ENCODE results near the gene WDR33. TPM values are rescaled to one million over a fixed set of nuclear protein-coding genes. Genes with fewer than 3 reads are reported as not detected.

Gene WDR33
- total RNA-seq, 2 donors from 2014 or later = 76.3 to 82.5 TPM

DNA sequence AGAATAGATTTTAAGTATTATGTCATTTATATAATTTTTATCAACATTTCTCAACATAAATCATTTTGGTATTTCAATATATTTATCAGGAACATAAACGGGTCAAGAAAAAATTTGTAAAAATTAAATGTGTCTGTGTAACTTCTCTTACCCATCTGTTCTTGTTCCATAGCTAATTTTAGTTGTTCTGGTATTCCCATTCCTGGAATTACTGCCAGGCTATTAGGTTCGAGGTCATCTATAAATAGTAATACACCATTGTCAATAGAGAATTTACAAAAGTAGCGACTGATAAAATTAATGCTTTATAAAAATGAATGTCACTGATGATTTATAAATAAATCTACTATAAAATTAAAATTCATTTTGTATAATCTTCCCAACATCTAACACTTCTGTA, 88.2 kb downstream of the WDR33 start:
- Histone ChIP-seq H3K4me3 (ENCODE audit: low read length) (no peak overlapping the region), H3K4me1 (ENCODE audit: control insufficient read depth, insufficient read depth, low read length) (no peaks in the 10 kb centered on the region), H3K36me3 (ENCODE audit: control insufficient read depth, insufficient read depth, low read length) (peaks cover 91% of the 10 kb centered on the region), H3K9me3 (ENCODE audit: control insufficient read depth, low read length) (no peaks in the 10 kb centered on the region), H3K27ac (ENCODE audit: low read depth, low read length) (no peak overlapping the region), H3K9ac (ENCODE audit: extremely low read depth, low read length, poor library complexity, severe bottlenecking) (no peak overlapping the region), H3K27me3 (ENCODE audit: control insufficient read depth, insufficient read depth, low read length, poor library complexity, severe bottlenecking) (no peaks in the 10 kb centered on the region)
- Mint-ChIP-seq H3K4me1 (no peaks in the 10 kb centered on the region), H3K9me3 (no peaks in the 10 kb centered on the region), H3K27ac (no peak overlapping the region), H3K27me3 (ENCODE audit: insufficient read depth) (no peaks in the 10 kb centered on the region), H3K4me3 (no peak overlapping the region), H3K36me3 (ENCODE audit: low read depth) (peaks cover 63% of the 10 kb centered on the region)
- no peak for DNase-seq
- WGBS, 2 experiments (ENCODE audit: insufficient coverage in 1 of 2, insufficient read length in 1 of 2) = 92% methylated on average over 2 of the region's 3 CpGs; no CpG with 5 or more reads in 1 of the 2 experiments
- TF ChIP-seq, protein P1, sequence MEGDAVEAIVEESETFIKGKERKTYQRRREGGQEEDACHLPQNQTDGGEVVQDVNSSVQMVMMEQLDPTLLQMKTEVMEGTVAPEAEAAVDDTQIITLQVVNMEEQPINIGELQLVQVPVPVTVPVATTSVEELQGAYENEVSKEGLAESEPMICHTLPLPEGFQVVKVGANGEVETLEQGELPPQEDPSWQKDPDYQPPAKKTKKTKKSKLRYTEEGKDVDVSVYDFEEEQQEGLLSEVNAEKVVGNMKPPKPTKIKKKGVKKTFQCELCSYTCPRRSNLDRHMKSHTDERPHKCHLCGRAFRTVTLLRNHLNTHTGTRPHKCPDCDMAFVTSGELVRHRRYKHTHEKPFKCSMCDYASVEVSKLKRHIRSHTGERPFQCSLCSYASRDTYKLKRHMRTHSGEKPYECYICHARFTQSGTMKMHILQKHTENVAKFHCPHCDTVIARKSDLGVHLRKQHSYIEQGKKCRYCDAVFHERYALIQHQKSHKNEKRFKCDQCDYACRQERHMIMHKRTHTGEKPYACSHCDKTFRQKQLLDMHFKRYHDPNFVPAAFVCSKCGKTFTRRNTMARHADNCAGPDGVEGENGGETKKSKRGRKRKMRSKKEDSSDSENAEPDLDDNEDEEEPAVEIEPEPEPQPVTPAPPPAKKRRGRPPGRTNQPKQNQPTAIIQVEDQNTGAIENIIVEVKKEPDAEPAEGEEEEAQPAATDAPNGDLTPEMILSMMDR (conservative IDR thresholded peaks at IDR 0.05) = no peak

- Histone ChIP-seq H3K4me1 (ENCODE audit: control insufficient read depth, insufficient read depth, low read length) (no peaks in the 10 kb centered on the region), H3K9me3 (ENCODE audit: control insufficient read depth, low read length) (no peaks in the 10 kb centered on the region), H3K36me3 (ENCODE audit: control insufficient read depth, insufficient read depth, low read length) (peaks cover 85% of the 10 kb centered on the region), H3K27ac (ENCODE audit: low read depth, low read length) (no peak overlapping the region), H3K9ac (ENCODE audit: extremely low read depth, low read length, poor library complexity, severe bottlenecking) (no peak overlapping the region), H3K4me3 (ENCODE audit: low read length) (no peak overlapping the region), H3K27me3 (ENCODE audit: control insufficient read depth, insufficient read depth, low read length, poor library complexity, severe bottlenecking) (no peaks in the 10 kb centered on the region)
- no peak for DNase-seq
- Mint-ChIP-seq H3K4me3 (no peak overlapping the region), H3K36me3 (ENCODE audit: low read depth) (peaks cover 70% of the 10 kb centered on the region), H3K27ac (no peak overlapping the region), H3K9me3 (no peaks in the 10 kb centered on the region), H3K4me1 (no peaks in the 10 kb centered on the region), H3K27me3 (ENCODE audit: insufficient read depth) (no peaks in the 10 kb centered on the region)
- TF ChIP-seq, protein P1 (conservative IDR thresholded peaks at IDR 0.05) = no peak
- WGBS, 2 experiments (ENCODE audit: insufficient coverage in 1 of 2, insufficient read length in 1 of 2) = 94% methylated on average over 2 of the region's 2 CpGs; no CpG with 5 or more reads in 1 of the 2 experiments
These were observed 89.0 kb downstream of the WDR33 start for GRCh38 chr2:127721978-127722355.

- Mint-ChIP-seq H3K36me3 (ENCODE audit: low read depth) (peaks cover 74% of the 10 kb centered on the region), H3K27me3 (ENCODE audit: insufficient read depth) (no peaks in the 10 kb centered on the region), H3K9me3 (no peaks in the 10 kb centered on the region), H3K4me3 (no peak overlapping the region), H3K27ac (no peak overlapping the region), H3K4me1 (no peaks in the 10 kb centered on the region)
- Histone ChIP-seq H3K4me1 (ENCODE audit: control insufficient read depth, insufficient read depth, low read length) (no peaks in the 10 kb centered on the region), H3K9me3 (ENCODE audit: control insufficient read depth, low read length) (no peaks in the 10 kb centered on the region), H3K27ac (ENCODE audit: low read depth, low read length) (no peak overlapping the region), H3K36me3 (ENCODE audit: control insufficient read depth, insufficient read depth, low read length) (peaks cover 84% of the 10 kb centered on the region), H3K27me3 (ENCODE audit: control insufficient read depth, insufficient read depth, low read length, poor library complexity, severe bottlenecking) (no peaks in the 10 kb centered on the region), H3K9ac (ENCODE audit: extremely low read depth, low read length, poor library complexity, severe bottlenecking) (no peak overlapping the region), H3K4me3 (ENCODE audit: low read length) (no peak overlapping the region)
- TF ChIP-seq, protein P1 (conservative IDR thresholded peaks at IDR 0.05) = no peak
- DNase-seq = no peak
- WGBS, 2 experiments (ENCODE audit: insufficient coverage in 1 of 2, insufficient read length in 1 of 2) = 94% methylated on average over 3 to 6 of the region's 6 CpGs
These were observed 89.5 kb downstream of the WDR33 start for GRCh38 chr2:127721311-127721977.

Data from endodermal cell (in vitro differentiated cells).